ENCODE measurements around the gene PRR29.

- no peak for TF ChIP-seq CTCF (conservative IDR thresholded peaks at IDR 0.05; ENCODE audit: low read depth, low read length)
- no peak for TF ChIP-seq EZH2 (IDR thresholded peaks at IDR 0.05; ENCODE audit: borderline replicate concordance, low read depth, low read length, poor library complexity, severe bottlenecking)
Measured at GRCh38 chr17:64041912-64042311, 43.8 kb downstream of the PRR29 start.
